Endothelial cell of umbilical vein (primary cell): ENCODE data around the gene TSPEAR.

ENCODE experiments used
- CTCF ChIP-seq, 2 donors: IDR thresholded peaks; 1 replicate in 1 of 2; 2 replicates in 1 of 2; pipeline ENCODE4 v1.5.1; 2011; ENCODE audit warnings: low read length in 2 of 2, mild to moderate bottlenecking in 2 of 2, moderate library complexity in 2 of 2, control low read depth in 1 of 2, inconsistent platforms in 1 of 2, low read depth in 1 of 2; ENCODE audit not compliant: insufficient read depth in 1 of 2; ENCODE audit errors: extremely low read depth in 1 of 2
- EZH2 ChIP-seq: IDR thresholded peaks from 2 replicates; pipeline ENCODE4 v1.6.1; 2012; ENCODE audit warnings: borderline replicate concordance, low read depth, mild to moderate bottlenecking, moderate library complexity, low read length, inconsistent platforms; ENCODE audit not compliant: severe bottlenecking
- FOS ChIP-seq: IDR thresholded peaks from 2 replicates; pipeline ENCODE4 v1.6.1; 2011; ENCODE audit warnings: mild to moderate bottlenecking, low read length, moderate library complexity, borderline replicate concordance; ENCODE audit not compliant: insufficient read depth
- GATA2 ChIP-seq: IDR thresholded peaks from 2 replicates; pipeline ENCODE4 v1.7.0; 2011; ENCODE audit warnings: low read depth, mild to moderate bottlenecking, moderate library complexity, mixed read lengths, low read length; ENCODE audit not compliant: insufficient read length, insufficient read depth
- JUN ChIP-seq: IDR thresholded peaks from 2 replicates; pipeline ENCODE4 v1.6.1; 2011; ENCODE audit warnings: borderline replicate concordance, low read depth; ENCODE audit not compliant: insufficient read length, insufficient read depth
- MAX ChIP-seq: IDR thresholded peaks from 2 replicates; pipeline ENCODE4 v1.6.1; 2011; ENCODE audit not compliant: insufficient read depth, insufficient read length
- POLR2A ChIP-seq: IDR thresholded peaks from 2 replicates; pipeline ENCODE4 v1.6.1; 2012; ENCODE audit warnings: low read depth, mild to moderate bottlenecking, control low read depth, low read length
- POLR2AphosphoS5 ChIP-seq: IDR thresholded peaks from 2 replicates; pipeline ENCODE4 v1.6.1; 2012; ENCODE audit warnings: low read depth, mild to moderate bottlenecking, control low read depth, low read length, moderate library complexity; ENCODE audit not compliant: insufficient read depth

GRCh38 chr21:44517175-44517899 lies 194.0 kb downstream of the TSPEAR start:
- TF ChIP-seq CTCF (IDR thresholded peaks at IDR 0.05; ENCODE audit: extremely low read depth in 1 of 2, insufficient read depth in 1 of 2, low read depth in 1 of 2, low read length in 2 of 2) (no peak), POLR2AphosphoS5 (no peak), EZH2 (no peak), JUN (no peak), POLR2A (no peak), GATA2 (no peak), FOS (no peak), MAX (no peak)
